Keratinocyte (primary cell): ENCODE results near the gene SIAE. TPM values are rescaled to one million over a fixed set of nuclear protein-coding genes. Genes with fewer than 3 reads are reported as not detected.

ENCODE experiments used
- DNase-seq: peaks from one replicate; pipeline ENCODE4 v3.0.0-alpha.2; 2011; ENCODE audit warnings: low read depth, missing footprints, low spot score
- FAIRE-seq: peaks from 2 replicates; lab custom pipeline; 2011; peaks lifted over from hg19 to GRCh38; lab: Jason Lieb, UNC
- H2AFZ ChIP-seq: 2 replicates; pipeline ENCODE4 v1.6.0; 2012; ENCODE audit warnings: low read length, control low read depth, inconsistent platforms; ENCODE audit not compliant: control insufficient read depth
- H3K27ac ChIP-seq: 2 replicates; pipeline ENCODE4 v1.5.1; 2011; ENCODE audit warnings: low read length; ENCODE audit not compliant: control insufficient read depth, insufficient read depth
- H3K27me3 ChIP-seq: 3 replicates; pipeline ENCODE4 v1.6.0; 2011; ENCODE audit warnings: low read length; ENCODE audit not compliant: control insufficient read depth, insufficient read depth; ENCODE audit errors: extremely low read depth
- H3K36me3 ChIP-seq, 2 experiments: 2 replicates in 1 of 2; 3 replicates in 1 of 2; pipeline ENCODE4 v1.5.1; 2011; ENCODE audit warnings: low read length in 2 of 2, mild to moderate bottlenecking in 1 of 2; ENCODE audit not compliant: control insufficient read depth in 2 of 2, insufficient read depth in 2 of 2; ENCODE audit errors: extremely low read depth in 1 of 2
- H3K4me1 ChIP-seq: 3 replicates; pipeline ENCODE4 v1.5.1; 2011; ENCODE audit warnings: low read length; ENCODE audit not compliant: control insufficient read depth, insufficient read depth; ENCODE audit errors: extremely low read depth
- H3K4me2 ChIP-seq: 3 replicates; pipeline ENCODE4 v1.6.0; 2011; ENCODE audit warnings: low read depth, low read length; ENCODE audit not compliant: control insufficient read depth, insufficient read depth; ENCODE audit errors: extremely low read depth
- H3K4me3 ChIP-seq, 3 experiments: fragments of 200-600 bp in 1 of 3; sonication (generic) in 1 of 3; 2 replicates in 2 of 3; 3 replicates in 1 of 3; pipeline ENCODE4 v1.5.1; 2011 to 2016; ENCODE audit warnings: low read length in 3 of 3, mild to moderate bottlenecking in 3 of 3, control low read depth in 2 of 3, inconsistent platforms in 1 of 3, low read depth in 1 of 3, mixed read lengths in 1 of 3, mixed run types in 1 of 3, moderate library complexity in 1 of 3; ENCODE audit not compliant: control insufficient read depth in 2 of 3, insufficient read depth in 2 of 3; ENCODE audit errors: extremely low read depth in 1 of 3
- H3K79me2 ChIP-seq: 2 replicates; pipeline ENCODE4 v1.6.0; 2012; ENCODE audit warnings: low read length; ENCODE audit not compliant: control insufficient read depth, insufficient read depth
- H3K9ac ChIP-seq: 3 replicates; pipeline ENCODE4 v1.6.0; 2011; ENCODE audit warnings: low read length; ENCODE audit not compliant: control insufficient read depth, insufficient read depth; ENCODE audit errors: extremely low read depth
- H3K9me1 ChIP-seq: 3 replicates; pipeline ENCODE4 v1.6.0; 2011; ENCODE audit warnings: low read length; ENCODE audit not compliant: control insufficient read depth, insufficient read depth; ENCODE audit errors: extremely low read depth
- H3K9me3 ChIP-seq: 2 replicates; pipeline ENCODE4 v1.5.1; 2012; ENCODE audit warnings: low read depth, low read length; ENCODE audit not compliant: control insufficient read depth
- H4K20me1 ChIP-seq: 3 replicates; pipeline ENCODE4 v1.6.0; 2011; ENCODE audit warnings: low read length; ENCODE audit not compliant: control insufficient read depth, insufficient read depth; ENCODE audit errors: extremely low read depth
- CTCF ChIP-seq, 3 experiments: IDR thresholded peaks in 1 of 3; conservative IDR thresholded peaks in 1 of 3; optimal IDR thresholded peaks in 1 of 3; 2 replicates in 2 of 3; 3 replicates in 1 of 3; pipeline versions ENCODE3 to v1.5.1; 2011; ENCODE audit warnings: low read length in 3 of 3, mild to moderate bottlenecking in 3 of 3, moderate library complexity in 2 of 3, control low read depth in 1 of 3, inconsistent platforms in 1 of 3; ENCODE audit not compliant: insufficient read depth in 2 of 3; ENCODE audit errors: extremely low read depth in 1 of 3
- EZH2 ChIP-seq: IDR thresholded peaks from one replicate; pipeline ENCODE4 v1.6.1; 2012; ENCODE audit warnings: inconsistent platforms, mild to moderate bottlenecking, low read length, moderate library complexity
- dilution Hi-C: fragments of 300-500 bp; cut with MboI; formaldehyde crosslinking; loops from one replicate; pipeline ENCODE4 v1.7.0; 2020; ENCODE audit warnings: low sequenced_read_pairs; ENCODE audit not compliant: extremely low pct_ligation_motif_present
- polyA plus RNA-seq, 5 experiments: library from polyadenylated mRNA; depleted of rRNA in 3 of 5; stranded (reverse) in 3 of 5; stranded (forward) in 1 of 5; unstranded in 1 of 5; fragments of >200 nt; gene quantifications; 1 replicate in 1 of 5; 2 replicates in 3 of 5; 3 replicates in 1 of 5; pipeline versions ENCODE4 v1.2.1 to v1.2.3, GENCODE V29; 2011 to 2012; ENCODE audit warnings: missing spikeins in 2 of 5, low read depth in 1 of 5, low replicate concordance in 1 of 5

The SIAE gene
- polyA plus RNA-seq, 1 donor (not counting 4 experiments of a cell fraction or from before 2014, with no cell fraction given), result 26.6 TPM

GRCh38 chr11:124612567-124613246, 60.8 kb downstream of the SIAE start:
- Histone ChIP-seq H3K36me3 (no peaks in the 10 kb centered on the region), H3K79me2 (no peaks in the 10 kb centered on the region), H3K4me2 (no peak overlapping the region), H3K4me3 (no peak overlapping the region), H2AFZ (no peak overlapping the region), H3K27ac (no peak overlapping the region), H3K9me3 (no peaks in the 10 kb centered on the region), H3K9me1 (no peaks in the 10 kb centered on the region), H3K4me1 (no peaks in the 10 kb centered on the region), H4K20me1 (no peaks in the 10 kb centered on the region), H3K9ac (no peak overlapping the region), H3K27me3 (no peaks in the 10 kb centered on the region)
- no peak for FAIRE-seq
- DNase-seq, result no peak
- dilution Hi-C loops, result no loop called here
- TF ChIP-seq CTCF (optimal IDR thresholded peaks at IDR 0.05 in 1 of 3, IDR thresholded peaks at IDR 0.05 in 1 of 3, conservative IDR thresholded peaks at IDR 0.05 in 1 of 3; ENCODE audit: extremely low read depth in 1 of 3, insufficient read depth in 2 of 3, low read length in 3 of 3) (no peak), EZH2 (no peak)

GRCh38 chr11:124612045-124612444, 61.5 kb downstream of the SIAE start:
- Histone ChIP-seq H3K4me2 (no peak overlapping the region), H3K27ac (no peak overlapping the region), H4K20me1 (no peaks in the 10 kb centered on the region), H3K36me3 (no peaks in the 10 kb centered on the region), H3K4me3 (no peak overlapping the region), H3K9me3 (no peaks in the 10 kb centered on the region), H3K9ac (no peak overlapping the region), H3K27me3 (no peaks in the 10 kb centered on the region), H3K79me2 (no peaks in the 10 kb centered on the region), H3K9me1 (no peaks in the 10 kb centered on the region), H2AFZ (no peak overlapping the region), H3K4me1 (no peaks in the 10 kb centered on the region)
- TF ChIP-seq CTCF (optimal IDR thresholded peaks at IDR 0.05 in 1 of 3, IDR thresholded peaks at IDR 0.05 in 1 of 3, conservative IDR thresholded peaks at IDR 0.05 in 1 of 3; ENCODE audit: extremely low read depth in 1 of 3, insufficient read depth in 2 of 3, low read length in 3 of 3), result no peak
- TF ChIP-seq EZH2, result no peak
- DNase-seq (no peak), FAIRE-seq (no peak)
- dilution Hi-C loops, result no loop called here
